IMR-90 (cell line): ENCODE results near the gene CTPS2. TPM values are rescaled to one million over a fixed set of nuclear protein-coding genes. Genes with fewer than 3 reads are reported as not detected.
"Not testable (repeated sequence)": the region's sequence is repeated elsewhere in the genome, so short reads cannot be mapped to it uniquely, and the experiment has no call there.

Experiments
- ATAC-seq: fragments of 200-7000 bp; cut with Tn5 transposase; 2 replicates; pipeline ENCODE4 v1.9.1; 2020; ENCODE audit warnings: low read depth, mild to moderate bottlenecking, moderate library complexity
- BruUV-seq: library from RNA; stranded (reverse); fragments of 400-500 nt; replicated peaks from 2 replicates; lab custom pipeline; 2021; lab: Mats Ljungman, UMichigan
- CTCF ChIA-PET: fragments of 300-600 bp; formaldehyde crosslinking; extraction: SDS; loops from one replicate; lab custom pipeline; 2021; ENCODE audit warnings: antibody characterized with exemption; lab: Yijun Ruan, JAX
- POLR2A ChIA-PET: fragments of 300-600 bp; sonication (Branson Sonifier 250); formaldehyde crosslinking; loops from one replicate; lab custom pipeline; 2022; ENCODE audit warnings: antibody characterized with exemption; ENCODE audit not compliant: unreplicated experiment; lab: Charles Lee
- DNase-seq: peaks from one replicate; pipeline ENCODE4 v3.0.0; 2013
- H2AFZ ChIP-seq: replicated peaks from 2 replicates; pipeline ENCODE3; 2013; ENCODE audit warnings: low read length, mild to moderate bottlenecking; ENCODE audit not compliant: poor library complexity
- H2AK5ac ChIP-seq: 2 replicates; pipeline ENCODE4 v1.6.1; 2013; ENCODE audit warnings: low read depth, low read length, inconsistent platforms
- H2AK9ac ChIP-seq: replicated peaks from 2 replicates; pipeline ENCODE3; 2013; ENCODE audit warnings: mild to moderate bottlenecking, low read depth, low read length, moderate library complexity; ENCODE audit not compliant: poor library complexity
- H2BK120ac ChIP-seq: 2 replicates; pipeline ENCODE4 v1.6.1; 2013; ENCODE audit warnings: low read depth, low read length, inconsistent platforms
- H2BK15ac ChIP-seq: 3 replicates; pipeline ENCODE4 v1.6.1; 2013; ENCODE audit warnings: low read depth, low read length, inconsistent platforms
- H2BK20ac ChIP-seq: 2 replicates; pipeline ENCODE4 v1.6.1; 2013; ENCODE audit warnings: low read depth, mild to moderate bottlenecking, inconsistent platforms, low read length, moderate library complexity
- H2BK5ac ChIP-seq: 2 replicates; pipeline ENCODE4 v1.6.1; 2013; ENCODE audit warnings: mild to moderate bottlenecking, low read depth, low read length, inconsistent platforms; ENCODE audit not compliant: poor library complexity, severe bottlenecking
- H3K14ac ChIP-seq: replicated peaks from 2 replicates; pipeline ENCODE4 v1.6.1; 2013; ENCODE audit warnings: low read depth, low read length, inconsistent platforms
- H3K18ac ChIP-seq: 2 replicates; pipeline ENCODE4 v1.6.1; 2013; ENCODE audit warnings: low read depth, low read length, control low read depth
- H3K23ac ChIP-seq: 2 replicates; pipeline ENCODE4 v1.6.1; 2013; ENCODE audit warnings: low read depth, low read length, inconsistent platforms
- H3K27ac ChIP-seq: 2 replicates; pipeline ENCODE4 v1.5.1; 2013; ENCODE audit warnings: mild to moderate bottlenecking, control low read depth, low read length; ENCODE audit not compliant: insufficient read depth
- H3K27me3 ChIP-seq: 2 replicates; pipeline ENCODE4 v1.6.1; 2013; ENCODE audit warnings: low read length; ENCODE audit not compliant: control insufficient read depth, insufficient read depth
- H3K36me3 ChIP-seq: 2 replicates; pipeline ENCODE4 v1.6.1; 2013; ENCODE audit warnings: low read length, mixed read lengths; ENCODE audit not compliant: control insufficient read depth, insufficient read depth
- H3K4ac ChIP-seq: 2 replicates; pipeline ENCODE4 v1.6.1; 2013; ENCODE audit warnings: low read depth, low read length, inconsistent platforms
- H3K4me1 ChIP-seq: 2 replicates; pipeline ENCODE4 v1.6.1; 2013; ENCODE audit warnings: low read length, mixed read lengths; ENCODE audit not compliant: control insufficient read depth, insufficient read depth
- H3K4me2 ChIP-seq: 2 replicates; pipeline ENCODE4 v1.6.1; 2013; ENCODE audit warnings: low read depth, mild to moderate bottlenecking, control low read depth, low read length, moderate library complexity
- H3K4me3 ChIP-seq: 2 replicates; pipeline ENCODE4 v1.5.1; 2013; ENCODE audit warnings: low read depth, mild to moderate bottlenecking, control low read depth, low read length, moderate library complexity; ENCODE audit not compliant: insufficient read depth
- H3K56ac ChIP-seq: 2 replicates; pipeline ENCODE4 v1.6.1; 2013; ENCODE audit warnings: low read length, inconsistent platforms; ENCODE audit not compliant: insufficient read depth; ENCODE audit errors: extremely low read depth
- H3K79me1 ChIP-seq, 2 experiments: 2 replicates each; pipeline ENCODE4 v1.6.1; 2013; ENCODE audit warnings: low read length in 2 of 2, inconsistent platforms in 1 of 2, low read depth in 1 of 2
- H3K9ac ChIP-seq: 2 replicates; pipeline ENCODE4 v1.6.1; 2013; ENCODE audit warnings: low read depth, low read length, control low read depth
- H3K9me1 ChIP-seq: 2 replicates; pipeline ENCODE4 v1.6.1; 2013; ENCODE audit warnings: low read length, inconsistent platforms; ENCODE audit not compliant: insufficient read depth
- H3K9me3 ChIP-seq: 2 replicates; pipeline ENCODE4 v1.6.1; 2013; ENCODE audit warnings: low read length; ENCODE audit not compliant: control insufficient read depth, insufficient read depth
- H4K20me1 ChIP-seq: 2 replicates; pipeline ENCODE4 v1.6.1; 2013; ENCODE audit warnings: low read length, inconsistent platforms; ENCODE audit not compliant: insufficient read depth
- H4K5ac ChIP-seq: 2 replicates; pipeline ENCODE4 v1.6.1; 2013; ENCODE audit warnings: mild to moderate bottlenecking, low read depth, low read length, control low read depth
- H4K8ac ChIP-seq, 2 experiments: 2 replicates each; pipeline ENCODE4 v1.6.1; 2013; ENCODE audit warnings: low read depth in 2 of 2, low read length in 2 of 2, control low read depth in 1 of 2, inconsistent platforms in 1 of 2
- H4K91ac ChIP-seq: 2 replicates; pipeline ENCODE4 v1.6.1; 2013; ENCODE audit warnings: low read depth, low read length, inconsistent platforms; ENCODE audit not compliant: insufficient read depth
- WGBS, 2 experiments: methylation state at CpG; one replicate each; pipeline versions ENCODE4 v1.1.5 to v1.1.7; 2013; ENCODE audit warnings: missing lambda C conversion rate in 2 of 2; ENCODE audit not compliant: insufficient read length in 1 of 2; ENCODE audit errors: extremely low coverage in 2 of 2; 5-methylcytosine and 5-hydroxymethylcytosine counted together
- dilution Hi-C: fragments of 300-500 bp; cut with HindIII; formaldehyde crosslinking; loops from one replicate; pipeline ENCODE4 v1.14.3; 2018; ENCODE audit warnings: low sequenced_read_pairs; ENCODE audit not compliant: unreplicated experiment
- in situ Hi-C: fragments of 300-500 bp; cut with MboI; formaldehyde crosslinking; loops from 3 replicates; pipeline ENCODE4 v1.14.3; 2019; ENCODE audit warnings: low sequenced_read_pairs, inconsistent platforms, mixed read lengths
- intact Hi-C: fragments of 100-400 bp; cut with micrococcal nuclease; formaldehyde crosslinking; loops from 2 replicates; pipeline ENCODE4 v1.10.0; 2022
- polyA plus RNA-seq, 3 experiments: library from polyadenylated mRNA; depleted of rRNA; stranded (reverse); fragments of >200 nt; gene quantifications; 2 replicates each; pipeline ENCODE4 v1.2.3, GENCODE V29; 2012; ENCODE audit warnings: low replicate concordance in 1 of 3
- total RNA-seq: library from RNA; depleted of rRNA; stranded (reverse); fragments of >200 nt; gene quantifications from 2 replicates; pipeline ENCODE4 v1.2.3, GENCODE V29; 2012

CTPS2 gene
- total and polyA plus RNA-seq, 2 of the 4 experiments (the other 2 are of a cell fraction) = 6.0 to 13.1 TPM

DNA sequence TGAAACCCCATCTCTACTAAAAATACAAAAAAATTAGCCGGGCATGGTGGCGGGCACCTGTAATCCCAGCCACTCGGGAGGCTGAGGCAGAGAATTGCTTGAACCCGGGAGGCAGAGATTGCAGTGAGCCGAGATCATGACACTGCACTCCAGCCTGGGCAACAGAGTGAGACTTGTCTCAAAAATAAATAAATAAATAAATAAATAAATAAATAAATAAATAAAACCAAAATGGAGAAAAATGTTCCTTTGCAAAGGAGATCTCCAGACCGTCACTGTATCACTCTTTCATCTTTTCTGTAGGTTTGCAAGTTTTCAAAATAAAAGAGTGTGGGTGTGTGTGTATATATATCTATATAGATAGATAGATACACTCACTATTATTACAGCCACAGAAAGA is 109.2 kb downstream of the CTPS2 start:
- H2BK5ac ChIP-seq, H3K4me3 ChIP-seq, H2BK120ac ChIP-seq, DNase-seq, CTCF ChIA-PET, H4K20me1 ChIP-seq, H3K9ac ChIP-seq, H3K79me1 ChIP-seq, H3K27ac ChIP-seq, POLR2A ChIA-PET, H2AK9ac ChIP-seq, H3K4me1 ChIP-seq, H3K4me2 ChIP-seq, ATAC-seq, H3K23ac ChIP-seq, H4K91ac ChIP-seq, dilution Hi-C loops, H3K56ac ChIP-seq, H4K5ac ChIP-seq, H3K4ac ChIP-seq, H3K9me1 ChIP-seq, H3K36me3 ChIP-seq, H3K9me3 ChIP-seq, BruUV-seq, H2BK15ac ChIP-seq, in situ Hi-C loops, H3K27me3 ChIP-seq, H2AFZ ChIP-seq, H3K18ac ChIP-seq, intact Hi-C loops, H3K14ac ChIP-seq, H4K8ac ChIP-seq, H2BK20ac ChIP-seq, H2AK5ac ChIP-seq: not testable (repeated sequence)
- no CpG with 5 or more reads among the region's 6 CpGs for WGBS, 2 experiments
